SJSA1 (cell line): Measurements from ENCODE around the gene PARD3B. TPM values are rescaled to one million over a fixed set of nuclear protein-coding genes. Genes with fewer than 3 reads are reported as not detected.

Source experiments
- DNase-seq, 2 experiments: peaks; one replicate each; pipeline ENCODE4 v3.0.0-alpha.2; 2015 to 2020; ENCODE audit warnings: low spot score in 2 of 2, low read depth in 1 of 2
- H3K27ac ChIP-seq: fragments of 250-450 bp; sonication (Bioruptor Pico); 2 replicates; pipeline ENCODE4 v1.5.1; 2020; ENCODE audit warnings: mild to moderate bottlenecking, moderate library complexity
- H3K27me3 ChIP-seq: fragments of 250-450 bp; sonication (Bioruptor Pico); replicated peaks from 2 replicates; pipeline ENCODE4 v1.5.1; 2020; ENCODE audit warnings: mild to moderate bottlenecking, moderate library complexity
- H3K36me3 ChIP-seq: fragments of 250-450 bp; sonication (Bioruptor Pico); 2 replicates; pipeline ENCODE4 v1.5.1; 2020; ENCODE audit warnings: mild to moderate bottlenecking
- H3K4me1 ChIP-seq: fragments of 250-450 bp; sonication (Bioruptor Pico); replicated peaks from 2 replicates; pipeline ENCODE4 v1.6.1; 2021; ENCODE audit warnings: mild to moderate bottlenecking
- H3K4me3 ChIP-seq: fragments of 250-450 bp; sonication (Bioruptor Pico); 2 replicates; pipeline ENCODE4 v1.5.1; 2020; ENCODE audit warnings: mild to moderate bottlenecking
- H3K9me3 ChIP-seq: fragments of 250-450 bp; sonication (Bioruptor Pico); replicated peaks from 2 replicates; pipeline ENCODE4 v1.5.1; 2020; ENCODE audit warnings: mild to moderate bottlenecking
- total RNA-seq: library from RNA; depleted of rRNA; stranded (reverse); fragments of >200 nt; shearing (Covaris generic); gene quantifications from 2 replicates; pipeline ENCODE4 v1.2.3, GENCODE V29; 2014

Gene PARD3B
- total RNA-seq, 1 experiment from 2014 or later, result 10.6 TPM

- Histone ChIP-seq H3K27me3 (no peaks in the 10 kb centered on the region), H3K4me3 (no peak overlapping the region), H3K9me3 (no peaks in the 10 kb centered on the region), H3K36me3 (no peaks in the 10 kb centered on the region), H3K27ac (no peak overlapping the region), H3K4me1 (no peaks in the 10 kb centered on the region)
- no peak for DNase-seq
Measured at GRCh38 chr2:205636549-205637319, 1091.5 kb downstream of the PARD3B start.

- Histone ChIP-seq H3K4me1 (no peaks in the 10 kb centered on the region), H3K27ac (no peak overlapping the region), H3K4me3 (no peak overlapping the region), H3K9me3 (no peaks in the 10 kb centered on the region), H3K36me3 (no peaks in the 10 kb centered on the region), H3K27me3 (no peaks in the 10 kb centered on the region)
- no peak for DNase-seq
Measured at GRCh38 chr2:205637320-205637602, 1092.0 kb downstream of the PARD3B start.

- H3K4me3 ChIP-seq, result no peak overlapping the region
- H3K27ac ChIP-seq, result no peak overlapping the region
- H3K36me3 ChIP-seq, result no peaks in the 10 kb centered on the region
- H3K27me3 ChIP-seq, result no peaks in the 10 kb centered on the region
- H3K9me3 ChIP-seq, result no peaks in the 10 kb centered on the region
- DNase-seq, result no peak
- H3K4me1 ChIP-seq, result no peaks in the 10 kb centered on the region
Measured at GRCh38 chr2:205637779-205638503, 1092.7 kb downstream of the PARD3B start.

GRCh38 chr2:205640716-205641115 is 1095.4 kb downstream of the PARD3B start:
- Histone ChIP-seq H3K9me3 (no peaks in the 10 kb centered on the region), H3K4me3 (no peak overlapping the region), H3K27me3 (no peaks in the 10 kb centered on the region), H3K4me1 (no peaks in the 10 kb centered on the region), H3K36me3 (no peaks in the 10 kb centered on the region), H3K27ac (no peak overlapping the region)
- no peak for DNase-seq

GRCh38 chr2:205642599-205643356 is 1097.5 kb downstream of the PARD3B start:
- no peak for DNase-seq
- Histone ChIP-seq H3K27ac (no peak overlapping the region), H3K4me1 (no peaks in the 10 kb centered on the region), H3K27me3 (no peaks in the 10 kb centered on the region), H3K36me3 (no peaks in the 10 kb centered on the region), H3K9me3 (no peaks in the 10 kb centered on the region), H3K4me3 (no peak overlapping the region)

GRCh38 chr2:205643391-205643885 is 1098.2 kb downstream of the PARD3B start:
- no peaks in the 10 kb centered on the region for H3K36me3 ChIP-seq
- H3K9me3 ChIP-seq, result no peaks in the 10 kb centered on the region
- H3K27ac ChIP-seq, result no peak overlapping the region
- no peak overlapping the region for H3K4me3 ChIP-seq
- H3K4me1 ChIP-seq, result no peaks in the 10 kb centered on the region
- H3K27me3 ChIP-seq, result no peaks in the 10 kb centered on the region
- no peak for DNase-seq

GRCh38 chr2:205644018-205644417 is 1098.7 kb downstream of the PARD3B start:
- H3K4me1 ChIP-seq, result no peaks in the 10 kb centered on the region
- no peak for DNase-seq
- H3K27ac ChIP-seq, result no peak overlapping the region
- H3K27me3 ChIP-seq, result no peaks in the 10 kb centered on the region
- no peaks in the 10 kb centered on the region for H3K9me3 ChIP-seq
- no peak overlapping the region for H3K4me3 ChIP-seq
- no peaks in the 10 kb centered on the region for H3K36me3 ChIP-seq

GRCh38 chr2:205646680-205647079 is 1101.4 kb downstream of the PARD3B start:
- Histone ChIP-seq H3K27me3 (no peaks in the 10 kb centered on the region), H3K27ac (no peak overlapping the region), H3K4me1 (peaks cover 16% of the 10 kb centered on the region), H3K4me3 (no peak overlapping the region), H3K36me3 (no peaks in the 10 kb centered on the region), H3K9me3 (no peaks in the 10 kb centered on the region)
- DNase-seq, result no peak

GRCh38 chr2:205650450-205650849 is 1105.2 kb downstream of the PARD3B start:
- H3K27ac ChIP-seq, result peak overlapping the region; percentile 83
- peaks cover 23% of the 10 kb centered on the region for H3K4me1 ChIP-seq
- peak; percentile 88 for DNase-seq
- H3K4me3 ChIP-seq, result no peak overlapping the region
- no peaks in the 10 kb centered on the region for H3K36me3 ChIP-seq
- no peaks in the 10 kb centered on the region for H3K9me3 ChIP-seq
- no peaks in the 10 kb centered on the region for H3K27me3 ChIP-seq

GRCh38 chr2:205650931-205651330 is 1105.7 kb downstream of the PARD3B start:
- DNase-seq, result no peak
- Histone ChIP-seq H3K27ac (peak overlapping the region; percentile 83), H3K27me3 (no peaks in the 10 kb centered on the region), H3K4me1 (peaks cover 26% of the 10 kb centered on the region), H3K36me3 (no peaks in the 10 kb centered on the region), H3K4me3 (no peak overlapping the region), H3K9me3 (no peaks in the 10 kb centered on the region)

GRCh38 chr2:205651719-205652118 is 1106.4 kb downstream of the PARD3B start:
- H3K27me3 ChIP-seq, result no peaks in the 10 kb centered on the region
- peaks cover 26% of the 10 kb centered on the region for H3K4me1 ChIP-seq
- DNase-seq, result no peak
- H3K27ac ChIP-seq, result no peak overlapping the region
- H3K36me3 ChIP-seq, result no peaks in the 10 kb centered on the region
- H3K9me3 ChIP-seq, result no peaks in the 10 kb centered on the region
- no peak overlapping the region for H3K4me3 ChIP-seq

GRCh38 chr2:205654878-205655605 is 1109.8 kb downstream of the PARD3B start:
- Histone ChIP-seq H3K9me3 (no peaks in the 10 kb centered on the region; the same call in 1 of the 2 replicates), H3K36me3 (no peaks in the 10 kb centered on the region), H3K27ac (no peak overlapping the region), H3K27me3 (no peaks in the 10 kb centered on the region), H3K4me3 (no peak overlapping the region), H3K4me1 (peaks cover 23% of the 10 kb centered on the region)
- DNase-seq, result peak in 1 of 2 experiments; percentile 27

GRCh38 chr2:205655779-205656456 is 1110.6 kb downstream of the PARD3B start:
- no peak for DNase-seq
- Histone ChIP-seq H3K36me3 (no peaks in the 10 kb centered on the region), H3K9me3 (no peaks in the 10 kb centered on the region; the same call in 1 of the 2 replicates), H3K27me3 (no peaks in the 10 kb centered on the region), H3K4me1 (peaks cover 23% of the 10 kb centered on the region), H3K27ac (no peak overlapping the region), H3K4me3 (no peak overlapping the region)
